ENCODE data around the gene BRF1.

- TF ChIP-seq CTCF (IDR thresholded peaks at IDR 0.05), result no peak
- TF ChIP-seq POLR2A (IDR thresholded peaks at IDR 0.05), result no peak
- no peak for TF ChIP-seq EP300 (IDR thresholded peaks at IDR 0.05)
These were observed 14.5 kb upstream of the BRF1 start for GRCh38 chr14:105315211-105315721.
